ENCODE measurements around the gene RETSAT. TPM values are rescaled to one million over a fixed set of nuclear protein-coding genes. Genes with fewer than 3 reads are reported as not detected.
A peak's percentile ranks its signal among the peaks of the same experiment; 100 is the strongest.

The RETSAT gene
- total RNA-seq, 1 donor from 2014 or later, result 38.2 TPM

- Histone ChIP-seq H3K4me2 (ENCODE audit: low read length) (peak overlapping the region; percentile 89), H3K4me1 (ENCODE audit: insufficient read depth, low read length) (peaks cover 11% of the 10 kb centered on the region), H4K20me1 (ENCODE audit: insufficient read depth, low read length) (peaks cover 55% of the 10 kb centered on the region), H3K27ac (ENCODE audit: low read depth, low read length) (peak overlapping the region; percentile 96), H2AFZ (ENCODE audit: low read depth, low read length) (no peak overlapping the region), H3K9me3 (ENCODE audit: insufficient read depth, low read depth, low read length) (no peaks in the 10 kb centered on the region), H3K4me3 (ENCODE audit: insufficient read depth, low read depth, low read length) (peak overlapping the region; percentile 75), H3K27me3 (ENCODE audit: insufficient read depth, low read length) (no peaks in the 10 kb centered on the region), H3K79me2 (ENCODE audit: insufficient read depth, low read length) (peaks cover 55% of the 10 kb centered on the region), H3K36me3 (ENCODE audit: insufficient read depth, low read length) (peaks cover 26% of the 10 kb centered on the region), H3K9ac (ENCODE audit: low read length) (peak overlapping the region; percentile 97)
- no peak for DNase-seq (ENCODE audit: low read depth)
- TF ChIP-seq CTCF (IDR thresholded peaks at IDR 0.05; ENCODE audit: insufficient read depth, low read depth, low read length) (no peak), EZH2 (IDR thresholded peaks at IDR 0.05; ENCODE audit: insufficient read depth, low read length) (no peak)
- peaks cover 25% of the 10 kb centered on the region for H3K4me1 Mint-ChIP-seq (ENCODE audit: low read depth, unreplicated experiment)
- no peak for FAIRE-seq
- no peaks in the 10 kb centered on the region for H3K9me3 Mint-ChIP-seq (ENCODE audit: unreplicated experiment)
- peak overlapping the region; percentile 99 for H3K4me3 Mint-ChIP-seq (ENCODE audit: unreplicated experiment)
- H3K36me3 Mint-ChIP-seq (ENCODE audit: low read depth, unreplicated experiment), result peaks cover 21% of the 10 kb centered on the region
- peak overlapping the region; percentile 81 for H3K27ac Mint-ChIP-seq (ENCODE audit: unreplicated experiment)
- H3K27me3 Mint-ChIP-seq (ENCODE audit: low read depth, unreplicated experiment), result no peaks in the 10 kb centered on the region
Observed at GRCh38 chr2:85326406-85327159, 27.7 kb downstream of the RETSAT start.

DNA sequence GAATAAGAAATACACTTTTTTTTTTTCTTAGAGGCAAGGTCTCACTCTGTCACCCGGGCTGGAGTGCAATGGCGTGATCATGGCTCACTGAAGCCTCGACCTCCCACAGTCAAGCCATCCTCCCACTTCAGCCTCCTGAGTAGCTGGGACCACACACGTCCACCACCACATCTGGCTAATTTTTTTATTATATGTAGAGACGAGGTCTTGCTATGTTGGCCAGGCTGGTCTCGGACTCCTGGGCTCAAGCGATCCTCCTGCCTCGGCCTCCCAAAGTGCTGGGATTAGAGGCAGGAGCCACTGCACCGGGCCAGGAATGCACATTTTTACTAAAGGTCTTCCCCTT, 28.9 kb downstream of the RETSAT start:
- Histone ChIP-seq H3K9ac (ENCODE audit: low read length) (peak overlapping the region; percentile 97), H3K4me3 (ENCODE audit: insufficient read depth, low read depth, low read length) (peak overlapping the region; percentile 75), H3K79me2 (ENCODE audit: insufficient read depth, low read length) (peaks cover 67% of the 10 kb centered on the region), H3K9me3 (ENCODE audit: insufficient read depth, low read depth, low read length) (no peaks in the 10 kb centered on the region), H3K4me2 (ENCODE audit: low read length) (peak overlapping the region; percentile 89), H4K20me1 (ENCODE audit: insufficient read depth, low read length) (peaks cover 66% of the 10 kb centered on the region), H3K27ac (ENCODE audit: low read depth, low read length) (no peak overlapping the region), H3K4me1 (ENCODE audit: insufficient read depth, low read length) (peaks cover 11% of the 10 kb centered on the region), H3K36me3 (ENCODE audit: insufficient read depth, low read length) (peaks cover 37% of the 10 kb centered on the region), H3K27me3 (ENCODE audit: insufficient read depth, low read length) (no peaks in the 10 kb centered on the region), H2AFZ (ENCODE audit: low read depth, low read length) (no peak overlapping the region)
- Mint-ChIP-seq H3K9me3 (ENCODE audit: unreplicated experiment) (no peaks in the 10 kb centered on the region), H3K27me3 (ENCODE audit: low read depth, unreplicated experiment) (no peaks in the 10 kb centered on the region), H3K4me1 (ENCODE audit: low read depth, unreplicated experiment) (peaks cover 25% of the 10 kb centered on the region), H3K36me3 (ENCODE audit: low read depth, unreplicated experiment) (peaks cover 23% of the 10 kb centered on the region), H3K27ac (ENCODE audit: unreplicated experiment) (no peak overlapping the region), H3K4me3 (ENCODE audit: unreplicated experiment) (peak overlapping the region; percentile 99)
- no peak for TF ChIP-seq EZH2 (IDR thresholded peaks at IDR 0.05; ENCODE audit: insufficient read depth, low read length)
- no peak for TF ChIP-seq CTCF (IDR thresholded peaks at IDR 0.05; ENCODE audit: insufficient read depth, low read depth, low read length)
- FAIRE-seq (no peak), DNase-seq (ENCODE audit: low read depth) (no peak)

All from astrocyte (in vitro differentiated cells and primary cell).